CD4-positive, alpha-beta memory T cell (primary cell): ENCODE results near the gene ATXN1. TPM values are rescaled to one million over a fixed set of nuclear protein-coding genes. Genes with fewer than 3 reads are reported as not detected.
"Not testable (repeated sequence)": the region's sequence is repeated elsewhere in the genome, so short reads cannot be mapped to it uniquely, and the experiment has no call there.

Experiments used
- CTCF ChIA-PET: fragments of 350-600 bp; sonication (Branson Sonifier 250); formaldehyde crosslinking; loops from one replicate; lab custom pipeline; 2021; ENCODE audit warnings: inconsistent platforms; ENCODE audit not compliant: partially characterized antibody; lab: Charles Lee
- POLR2A ChIA-PET: fragments of 350-600 bp; sonication (Branson Sonifier 250); formaldehyde crosslinking; loops from one replicate; lab custom pipeline; 2021; ENCODE audit not compliant: partially characterized antibody; lab: Charles Lee
- DNase-seq, 5 donors: peaks; one replicate each; pipeline versions ENCODE4 v3.0.0 to v3.0.0-alpha.2; 2020 to 2022; ENCODE audit warnings: mixed read lengths in 1 of 5
- H3K27ac ChIP-seq: one replicate; pipeline ENCODE4 v1.7.0; 2013; ENCODE audit warnings: low read depth, low read length
- H3K27me3 ChIP-seq: 2 replicates; pipeline ENCODE4 v1.7.0; 2013; ENCODE audit warnings: mild to moderate bottlenecking, low read length, moderate library complexity; ENCODE audit not compliant: insufficient read depth
- H3K36me3 ChIP-seq: 2 replicates; pipeline ENCODE4 v1.7.0; 2013; ENCODE audit warnings: mild to moderate bottlenecking, low read length, moderate library complexity; ENCODE audit not compliant: insufficient read depth
- H3K4me1 ChIP-seq: 2 replicates; pipeline ENCODE4 v1.7.0; 2013; ENCODE audit warnings: mild to moderate bottlenecking, low read length, moderate library complexity; ENCODE audit not compliant: insufficient read depth
- H3K4me3 ChIP-seq, 2 donors: one replicate each; pipeline ENCODE4 v1.7.0; 2013; ENCODE audit warnings: low read length in 2 of 2, mild to moderate bottlenecking in 1 of 2
- H3K9me3 ChIP-seq, 2 donors: one replicate each; pipeline ENCODE4 v1.7.0; 2013; ENCODE audit warnings: low read length in 2 of 2, control low read depth in 1 of 2; ENCODE audit not compliant: control insufficient read depth in 1 of 2
- H3K27ac Mint-ChIP-seq, 7 donors: one replicate each; pipeline ENCODE4 v1.8.0; 2020 to 2021; ENCODE audit warnings: mixed read lengths in 7 of 7, mild to moderate bottlenecking in 6 of 7, inconsistent platforms in 3 of 7, moderate library complexity in 3 of 7
- H3K27me3 Mint-ChIP-seq, 2 donors: one replicate each; pipeline ENCODE4 v1.8.0; 2020 to 2021; ENCODE audit warnings: mixed read lengths in 2 of 2
- H3K36me3 Mint-ChIP-seq, 2 donors: one replicate each; pipeline ENCODE4 v1.8.0; 2020 to 2021; ENCODE audit warnings: mixed read lengths in 2 of 2, inconsistent platforms in 1 of 2, mild to moderate bottlenecking in 1 of 2
- H3K4me1 Mint-ChIP-seq, 4 donors: one replicate each; pipeline ENCODE4 v1.8.0; 2020 to 2021; ENCODE audit warnings: mixed read lengths in 4 of 4, mild to moderate bottlenecking in 1 of 4
- H3K4me3 Mint-ChIP-seq, 8 donors: one replicate each; pipeline ENCODE4 v1.8.0; 2020 to 2021; ENCODE audit warnings: mixed read lengths in 8 of 8, mild to moderate bottlenecking in 7 of 8, moderate library complexity in 6 of 8, inconsistent platforms in 3 of 8
- H3K9me3 Mint-ChIP-seq, 8 donors: one replicate each; pipeline ENCODE4 v1.8.0; 2020 to 2021; ENCODE audit warnings: mixed read lengths in 8 of 8, mild to moderate bottlenecking in 5 of 8, inconsistent platforms in 3 of 8, moderate library complexity in 1 of 8
- intact Hi-C: fragments of 100-400 bp; cut with micrococcal nuclease; formaldehyde crosslinking; loops from one replicate; pipeline ENCODE4 v1.15.1; 2023
- polyA plus RNA-seq, 2 donors: library from polyadenylated mRNA; unstranded; fragments of 300-500 nt; fragmentation: Illumina TruSeq; gene quantifications; one replicate each; pipeline ENCODE4 v1.2.3, GENCODE V29; 2021
- total RNA-seq, 2 experiments: library from RNA; stranded (reverse); gene quantifications; one replicate each; pipeline ENCODE4 v1.2.3, GENCODE V29; 2021

The ATXN1 gene
- total and polyA plus RNA-seq, 4 experiments from 2014 or later = 10.5 to 97.4 (median 56.9) TPM

- Mint-ChIP-seq H3K27ac (peak overlapping the region in 4 of 7 donors; percentile 31 to 81 (median 47)), H3K36me3 (peaks cover 0 to 4% of the 10 kb centered on the region in 2 donors), H3K9me3 (no peaks in the 10 kb centered on the region), H3K4me3 (no peak overlapping the region), H3K4me1 (peaks cover 37 to 58% (median 54%) of the 10 kb centered on the region in 4 donors), H3K27me3 (no peaks in the 10 kb centered on the region)
- H3K9me3 ChIP-seq = no peaks in the 10 kb centered on the region
- POLR2A ChIA-PET = interaction anchor here (1.8 to 2.4 kb wide), 2 partner anchors 19 to 143 kb away, joined by 4 to 12 read pairs; partner anchors contain the start of gene ATXN1
- no peak overlapping the region for H3K27ac ChIP-seq
- H3K36me3 ChIP-seq = no peaks in the 10 kb centered on the region
- peaks cover 48% of the 10 kb centered on the region for H3K4me1 ChIP-seq
- CTCF ChIA-PET = interaction anchor here (1.1 to 1.2 kb wide), 2 partner anchors 17 to 32 kb away, joined by 3 read pairs; no protein-coding TSS in a partner anchor
- no peak overlapping the region for H3K4me3 ChIP-seq
- H3K27me3 ChIP-seq = no peaks in the 10 kb centered on the region
- intact Hi-C loops = no loop called here
- no peak for DNase-seq
These were observed 142.3 kb downstream of the ATXN1 start for GRCh38 chr6:16618962-16619361.

GRCh38 chr6:16615215-16615614 lies 146.0 kb downstream of the ATXN1 start:
- DNase-seq, H3K4me3 ChIP-seq, H3K36me3 Mint-ChIP-seq, H3K27me3 Mint-ChIP-seq, H3K36me3 ChIP-seq, CTCF ChIA-PET, H3K27ac ChIP-seq, H3K27ac Mint-ChIP-seq, H3K27me3 ChIP-seq, H3K4me3 Mint-ChIP-seq, intact Hi-C loops, H3K9me3 Mint-ChIP-seq, H3K9me3 ChIP-seq, POLR2A ChIA-PET: not testable (repeated sequence)
- peaks cover 12 to 26% (median 22%) of the 10 kb centered on the region in 4 donors for H3K4me1 Mint-ChIP-seq
- peaks cover 15% of the 10 kb centered on the region for H3K4me1 ChIP-seq

GRCh38 chr6:16614143-16614542 lies 147.1 kb downstream of the ATXN1 start:
- H3K4me3 Mint-ChIP-seq, H3K27me3 ChIP-seq, CTCF ChIA-PET, intact Hi-C loops, H3K36me3 ChIP-seq, DNase-seq, POLR2A ChIA-PET, H3K9me3 ChIP-seq, H3K27ac ChIP-seq, H3K9me3 Mint-ChIP-seq, H3K4me1 ChIP-seq, H3K4me3 ChIP-seq, H3K27me3 Mint-ChIP-seq, H3K27ac Mint-ChIP-seq: not testable (repeated sequence)
- peaks cover 5 to 14% of the 10 kb centered on the region in 2 donors for H3K36me3 Mint-ChIP-seq
- peaks cover 3 to 16% (median 15%) of the 10 kb centered on the region in 4 donors for H3K4me1 Mint-ChIP-seq

- H3K36me3 ChIP-seq, H3K27me3 Mint-ChIP-seq, H3K27me3 ChIP-seq, H3K4me3 Mint-ChIP-seq, H3K27ac ChIP-seq, H3K9me3 ChIP-seq, H3K4me3 ChIP-seq, POLR2A ChIA-PET, H3K9me3 Mint-ChIP-seq, CTCF ChIA-PET, H3K4me1 ChIP-seq, DNase-seq, intact Hi-C loops: not testable (repeated sequence)
- Mint-ChIP-seq H3K4me1 (peaks cover 3 to 14% (median 12%) of the 10 kb centered on the region in 4 donors), H3K27ac (peak overlapping the region in 1 of 7 donors; percentile 37), H3K36me3 (peaks cover 10 to 19% of the 10 kb centered on the region in 2 donors)
These were observed 147.8 kb downstream of the ATXN1 start for GRCh38 chr6:16613504-16613903.

GRCh38 chr6:16608444-16608843 lies 152.8 kb downstream of the ATXN1 start:
- H3K27me3 Mint-ChIP-seq = no peaks in the 10 kb centered on the region
- H3K4me1 Mint-ChIP-seq = peaks cover 6 to 20% (median 15%) of the 10 kb centered on the region in 4 donors
- peaks cover 24 to 37% of the 10 kb centered on the region in 2 donors for H3K36me3 Mint-ChIP-seq
- CTCF ChIA-PET = no interaction called here
- Histone ChIP-seq H3K9me3 (no peaks in the 10 kb centered on the region), H3K27me3 (no peaks in the 10 kb centered on the region), H3K36me3 (no peaks in the 10 kb centered on the region), H3K4me3 (no peak overlapping the region), H3K27ac (no peak overlapping the region), H3K4me1 (peaks cover 8% of the 10 kb centered on the region)
- H3K9me3 Mint-ChIP-seq = peaks cover 0 to 3% (median 0%) of the 10 kb centered on the region in 8 donors
- H3K27ac Mint-ChIP-seq = peak overlapping the region in 1 of 7 donors; percentile 37
- no peak for DNase-seq
- intact Hi-C loops = no loop called here
- no peak overlapping the region for H3K4me3 Mint-ChIP-seq
- POLR2A ChIA-PET = no interaction called here

- Histone ChIP-seq H3K36me3 (no peaks in the 10 kb centered on the region), H3K4me1 (peaks cover 40% of the 10 kb centered on the region), H3K9me3 (no peaks in the 10 kb centered on the region), H3K4me3 (no peak overlapping the region), H3K27me3 (no peaks in the 10 kb centered on the region), H3K27ac (no peak overlapping the region)
- H3K36me3 Mint-ChIP-seq = peaks cover 20 to 21% of the 10 kb centered on the region in 2 donors
- no peak for DNase-seq
- ChIA-PET CTCF (interaction anchor here (0.9 kb wide), 1 partner anchor 17 kb away, joined by 3 read pairs; no protein-coding TSS in a partner anchor), POLR2A (interaction anchor here (0.6 to 0.8 kb wide), 2 partner anchors 18 to 27 kb away, joined by 3 to 6 read pairs; no protein-coding TSS in a partner anchor)
- H3K4me3 Mint-ChIP-seq = peak overlapping the region in 1 of 8 donors; percentile 10
- H3K27me3 Mint-ChIP-seq = no peaks in the 10 kb centered on the region
- intact Hi-C loops = no loop called here
- H3K4me1 Mint-ChIP-seq = peaks cover 27 to 50% (median 35%) of the 10 kb centered on the region in 4 donors
- H3K27ac Mint-ChIP-seq = peak overlapping the region in 3 of 7 donors; percentile 23 to 55 (median 36)
- H3K9me3 Mint-ChIP-seq = peaks cover 0 to 4% (median 0%) of the 10 kb centered on the region in 8 donors
These were observed 159.2 kb downstream of the ATXN1 start for GRCh38 chr6:16602035-16602434.

GRCh38 chr6:16600701-16601100 lies 160.6 kb downstream of the ATXN1 start:
- no peaks in the 10 kb centered on the region for H3K27me3 ChIP-seq
- no peak for DNase-seq
- POLR2A ChIA-PET = interaction anchor here (1.7 kb wide), 1 partner anchor 58 kb away, joined by 5 read pairs; no protein-coding TSS in a partner anchor
- intact Hi-C loops = no loop called here
- peaks cover 40% of the 10 kb centered on the region for H3K4me1 ChIP-seq
- H3K4me3 Mint-ChIP-seq = peak overlapping the region in 2 of 8 donors; percentile 7 to 41
- peak overlapping the region in 2 of 7 donors; percentile 38 to 79 for H3K27ac Mint-ChIP-seq
- H3K4me3 ChIP-seq = no peak overlapping the region
- no peaks in the 10 kb centered on the region for H3K27me3 Mint-ChIP-seq
- no peaks in the 10 kb centered on the region for H3K36me3 ChIP-seq
- H3K27ac ChIP-seq = no peak overlapping the region
- peaks cover 0 to 4% (median 0%) of the 10 kb centered on the region in 8 donors for H3K9me3 Mint-ChIP-seq
- H3K36me3 Mint-ChIP-seq = peaks cover 21 to 24% of the 10 kb centered on the region in 2 donors
- no peaks in the 10 kb centered on the region for H3K9me3 ChIP-seq
- CTCF ChIA-PET = interaction anchor here (1.1 to 1.5 kb wide), 3 partner anchors 51 to 162 kb away, joined by 3 to 6 read pairs (median 4); no protein-coding TSS in a partner anchor
- H3K4me1 Mint-ChIP-seq = peaks cover 31 to 51% (median 36%) of the 10 kb centered on the region in 4 donors
